GM18907 (cell line): ENCODE data around the gene PHF21A.
"Not testable (repeated sequence)": the region's sequence is repeated elsewhere in the genome, so short reads cannot be mapped to it uniquely, and the experiment has no call there.

ENCODE experiments used
- ATAC-seq: cut with Tn5 transposase; IDR thresholded peaks from one replicate; pipeline ENCODE4 v1.9.1; 2021; ENCODE audit warnings: mild to moderate bottlenecking, moderate library complexity; ENCODE audit not compliant: unreplicated experiment

The PHF21A gene

GRCh38 chr11:46038529-46038928 lies 82.7 kb downstream of the PHF21A start:
- no peak for ATAC-seq

DNA sequence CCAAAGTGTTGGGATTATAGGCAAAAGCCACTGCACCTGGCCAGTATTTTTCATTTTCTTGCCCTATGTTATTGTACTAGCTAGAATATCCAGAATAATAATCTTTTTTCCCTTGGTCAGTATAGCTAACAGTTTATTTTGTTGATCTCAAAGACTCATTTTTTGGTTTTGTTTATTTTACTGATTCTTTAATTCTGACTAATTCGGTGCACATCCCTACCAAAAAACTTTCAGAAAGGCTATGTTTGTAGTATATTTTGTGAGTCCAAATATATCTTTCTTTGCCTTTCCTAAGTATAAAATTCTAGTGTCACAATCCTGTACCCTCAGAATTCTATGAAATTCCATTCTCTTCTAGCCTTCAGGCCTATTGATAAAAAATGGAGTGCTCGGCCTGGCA lies 84.3 kb downstream of the PHF21A start:
- ATAC-seq = no peak

GRCh38 chr11:46036009-46036408 lies 85.2 kb downstream of the PHF21A start:
- no peak for ATAC-seq

- ATAC-seq = no peak
These were observed 87.2 kb downstream of the PHF21A start for GRCh38 chr11:46034041-46034440.

DNA sequence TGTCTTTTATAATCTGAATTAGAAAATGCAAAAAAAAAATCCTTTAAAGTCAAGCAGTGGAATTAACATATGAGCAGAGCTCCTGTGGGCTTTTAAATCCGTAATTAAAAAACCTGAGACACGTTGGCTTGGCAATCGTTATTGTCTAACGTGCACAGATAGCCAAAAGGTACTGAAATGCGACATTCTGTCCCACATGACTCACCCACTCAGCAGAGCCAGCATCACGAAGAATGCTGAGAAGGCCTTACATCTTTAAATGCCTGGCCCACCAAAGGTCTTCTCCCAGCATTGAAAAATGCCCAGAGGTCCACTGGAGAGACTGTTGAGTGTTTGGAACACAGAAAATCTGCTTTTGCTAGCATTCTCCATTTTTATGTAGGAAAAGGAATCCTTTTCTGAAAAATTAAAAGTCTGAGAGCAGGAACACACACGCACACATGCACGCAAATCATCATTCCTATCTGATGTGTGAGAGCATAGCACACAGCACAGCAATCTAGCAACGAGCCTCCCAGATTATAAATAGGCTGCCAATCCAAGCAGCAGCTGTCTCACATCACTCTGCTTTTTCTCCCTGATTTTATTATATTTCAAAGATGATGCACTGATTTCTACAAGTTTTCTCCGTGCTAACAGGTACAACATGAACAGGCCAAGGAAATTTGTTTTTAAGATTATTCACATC lies 94.5 kb downstream of the PHF21A start:
- ATAC-seq = no peak

DNA sequence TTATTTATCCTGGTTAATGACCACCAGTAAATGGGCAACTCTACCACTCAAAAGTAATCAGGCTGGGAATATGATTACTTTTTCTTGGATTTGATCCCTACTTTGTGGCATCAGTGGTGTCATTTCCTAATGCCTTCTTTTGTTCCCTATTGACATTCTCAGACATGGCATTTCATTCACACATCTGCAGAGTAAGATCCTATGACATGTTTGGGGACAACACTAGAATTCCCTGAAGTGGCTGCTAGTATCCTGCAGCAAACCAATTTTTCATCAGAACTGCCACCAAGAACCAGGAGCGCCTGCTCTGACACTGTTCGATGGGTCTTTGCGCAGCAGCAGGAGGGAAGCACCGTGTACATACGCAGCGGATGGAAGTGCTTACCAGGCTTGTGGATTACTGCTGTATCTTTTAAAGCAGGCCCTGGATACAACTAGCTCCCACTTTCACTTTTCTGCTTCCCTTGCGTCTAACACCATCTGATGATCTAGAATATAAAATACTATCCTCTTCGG lies 101.1 kb downstream of the PHF21A start:
- no peak for ATAC-seq

DNA sequence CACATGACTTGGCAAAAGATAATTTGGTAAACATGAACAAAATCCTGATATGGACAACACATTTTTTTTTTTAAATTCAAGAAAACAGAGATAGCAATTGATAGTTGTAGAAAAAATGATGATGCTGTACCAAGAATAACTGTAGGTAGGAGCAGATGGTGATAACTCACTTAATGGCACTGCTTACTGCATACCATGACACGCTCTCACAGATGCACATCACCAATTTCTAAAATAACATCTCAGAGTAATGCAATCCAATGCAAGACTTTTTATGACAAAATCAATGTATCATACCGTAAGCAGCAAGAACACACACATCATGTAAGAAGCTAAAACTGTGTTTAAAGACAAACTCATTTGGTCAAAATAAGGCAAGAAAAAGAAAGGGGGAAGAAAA lies 102.6 kb downstream of the PHF21A start:
- no peak for ATAC-seq

GRCh38 chr11:46017341-46017740 lies 103.9 kb downstream of the PHF21A start:
- no peak for ATAC-seq

GRCh38 chr11:46015941-46016340 lies 105.3 kb downstream of the PHF21A start:
- ATAC-seq = no peak

- not testable (repeated sequence) for ATAC-seq
These were observed 107.1 kb downstream of the PHF21A start for GRCh38 chr11:46014168-46014567.

GRCh38 chr11:46012185-46012584 lies 109.1 kb downstream of the PHF21A start:
- ATAC-seq = no peak

DNA sequence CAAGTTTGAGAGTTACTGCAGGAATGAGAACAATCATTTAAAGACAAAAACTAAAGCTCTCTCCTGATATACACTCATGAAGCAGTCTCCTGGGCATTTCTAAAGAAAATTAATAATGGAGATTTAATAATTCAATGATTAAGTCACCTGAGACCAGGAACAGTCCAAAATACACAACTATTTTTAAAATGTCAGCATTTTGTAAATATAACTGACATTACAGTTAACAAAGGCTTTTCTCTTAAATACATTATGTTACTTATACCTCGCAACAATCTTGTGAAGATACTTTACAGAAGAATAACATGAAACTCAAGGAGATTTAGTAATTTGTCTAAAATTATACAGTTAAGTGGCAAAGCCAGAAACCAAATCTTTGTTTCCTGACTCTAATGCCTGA lies 111.2 kb downstream of the PHF21A start:
- ATAC-seq = no peak

GRCh38 chr11:46009647-46010046 lies 111.6 kb downstream of the PHF21A start:
- ATAC-seq = no peak

GRCh38 chr11:46006418-46007070 lies 114.7 kb downstream of the PHF21A start:
- no peak for ATAC-seq

- ATAC-seq = no peak
These were observed 117.7 kb downstream of the PHF21A start for GRCh38 chr11:46003572-46003971.

- ATAC-seq = no peak
These were observed 119.1 kb downstream of the PHF21A start for GRCh38 chr11:46002189-46002588.

GRCh38 chr11:46001448-46001914 lies 119.8 kb downstream of the PHF21A start:
- no peak for ATAC-seq

DNA sequence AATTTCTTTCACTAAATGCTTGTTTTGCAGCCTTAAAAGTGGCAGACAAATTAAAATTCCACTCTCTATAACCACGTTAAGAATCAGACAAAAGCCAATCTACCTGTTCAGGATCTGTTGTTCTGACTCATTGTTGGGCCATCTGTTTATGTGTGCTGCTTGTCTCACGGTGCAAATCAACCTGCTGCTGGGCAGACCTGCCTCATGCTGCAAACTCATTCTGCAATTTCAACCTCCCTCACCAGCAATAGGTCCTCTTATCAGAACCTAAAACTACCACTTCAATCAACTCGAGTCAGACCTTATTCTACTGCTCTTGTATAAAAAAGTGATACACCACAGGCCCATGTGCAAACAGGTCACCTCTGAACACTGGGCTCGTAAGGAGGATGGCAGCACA lies 123.7 kb downstream of the PHF21A start:
- ATAC-seq = no peak

GRCh38 chr11:45995342-45995734 lies 125.9 kb downstream of the PHF21A start:
- no peak for ATAC-seq

GRCh38 chr11:45994371-45995341 lies 126.6 kb downstream of the PHF21A start:
- no peak for ATAC-seq

DNA sequence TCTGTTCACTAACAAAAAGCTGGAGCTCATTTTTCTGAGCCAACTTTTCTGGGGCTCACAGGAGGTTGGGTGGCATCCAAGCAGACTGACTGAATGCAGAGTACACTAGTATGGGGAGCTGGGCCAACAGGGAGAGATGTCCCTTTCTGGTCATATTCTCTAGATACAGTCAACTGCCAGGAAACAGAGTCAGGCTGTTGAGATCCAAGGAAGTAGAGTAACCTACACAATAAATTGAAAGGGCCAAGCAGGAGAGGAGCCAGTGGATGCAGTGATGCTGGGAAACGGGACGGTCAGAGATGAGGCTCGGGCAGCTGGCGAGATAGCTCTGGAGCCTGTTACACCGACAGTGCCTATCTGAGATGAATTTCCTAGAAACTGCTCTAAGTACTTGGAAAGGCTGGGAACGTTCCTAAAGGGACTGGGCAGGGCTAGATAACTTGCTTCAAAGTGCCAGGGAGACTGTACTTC lies 127.7 kb downstream of the PHF21A start:
- no peak for ATAC-seq
